Breast epithelium (tissue), 4 donors: Measurements from ENCODE around the gene ROBO3. TPM values are rescaled to one million over a fixed set of nuclear protein-coding genes. Genes with fewer than 3 reads are reported as not detected.

ENCODE experiments used
- DNase-seq, 2 donors: peaks; one replicate each; pipeline ENCODE4 v3.0.0-alpha.2; 2019; ENCODE audit warnings: low spot score in 2 of 2
- H3K27ac ChIP-seq, 2 donors: fragments of 200-600 bp; sonication (generic) in 1 of 2; one replicate each; pipeline ENCODE4 v1.5.1; 2016 to 2019; ENCODE audit warnings: mild to moderate bottlenecking in 1 of 2
- H3K27me3 ChIP-seq, 2 donors: fragments of 200-600 bp; sonication (generic) in 1 of 2; one replicate each; pipeline versions ENCODE4 v1.5.1 to v1.6.0; 2017 to 2019; ENCODE audit warnings: control low read depth in 1 of 2, mild to moderate bottlenecking in 1 of 2
- H3K36me3 ChIP-seq: fragments of 200-600 bp; one replicate; pipeline ENCODE4 v1.5.1; 2019
- H3K4me1 ChIP-seq, 2 donors: fragments of 200-600 bp; sonication (generic); one replicate each; pipeline ENCODE4 v1.5.1; 2016 to 2019; ENCODE audit warnings: control low read depth in 1 of 2
- H3K4me3 ChIP-seq, 3 donors: fragments of 200-600 bp; sonication (generic); 1 replicate in 2 of 3; 2 replicates in 1 of 3; pipeline ENCODE4 v1.5.1; 2016 to 2019; ENCODE audit warnings: mild to moderate bottlenecking in 3 of 3, moderate library complexity in 2 of 3
- H3K9me3 ChIP-seq, 2 donors: fragments of 200-600 bp; sonication (generic) in 1 of 2; one replicate each; pipeline ENCODE4 v1.5.1; 2016 to 2019; ENCODE audit warnings: control low read depth in 1 of 2
- CTCF ChIP-seq, 3 donors: fragments of 450-650 bp; IDR thresholded peaks; one replicate each; pipeline ENCODE4 v1.5.1; 2016 to 2017; ENCODE audit warnings: antibody characterized with exemption in 3 of 3, mild to moderate bottlenecking in 3 of 3, moderate library complexity in 3 of 3
- POLR2A ChIP-seq: fragments of 450-650 bp; IDR thresholded peaks from one replicate; pipeline ENCODE4 v1.6.1; 2016; ENCODE audit warnings: antibody characterized with exemption, mild to moderate bottlenecking, moderate library complexity
- POLR2AphosphoS5 ChIP-seq, 3 donors: sonication (generic); formaldehyde crosslinking; IDR thresholded peaks; one replicate each; pipeline ENCODE4 v1.6.1; 2017; ENCODE audit warnings: antibody characterized with exemption in 3 of 3
- intact Hi-C: fragments of 100-400 bp; cut with DNase I; formaldehyde crosslinking; loops from one replicate; pipeline ENCODE4 v1.15.1; 2023; ENCODE audit warnings: low total_unique reads
- total RNA-seq, 3 donors: library from RNA; depleted of rRNA; stranded (reverse); fragments of >200 nt; gene quantifications; one replicate each; pipeline ENCODE4 v1.1.0, GENCODE V29; 2016

The ROBO3 gene
- total RNA-seq, 3 donors from 2014 or later = 9.1 to 30.9 (median 15.4) TPM

DNA sequence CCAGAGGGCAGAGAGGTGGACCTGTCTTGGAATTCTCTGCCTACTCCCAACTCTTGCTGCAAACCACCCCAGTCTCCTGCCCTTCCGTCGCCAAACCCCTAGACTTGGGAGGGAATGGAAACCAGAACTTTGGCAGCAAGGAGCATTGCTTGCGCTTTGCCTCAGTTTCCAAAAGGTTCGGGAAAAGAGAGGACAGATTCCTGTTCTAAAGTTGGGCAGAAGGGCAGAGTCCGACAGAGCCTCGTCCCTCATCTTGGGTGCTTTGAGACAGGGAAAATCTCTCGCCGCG lies 396 bp upstream of the ROBO3 start:
- peaks cover 14 to 100% of the 10 kb centered on the region in 2 donors for H3K27me3 ChIP-seq

DNA sequence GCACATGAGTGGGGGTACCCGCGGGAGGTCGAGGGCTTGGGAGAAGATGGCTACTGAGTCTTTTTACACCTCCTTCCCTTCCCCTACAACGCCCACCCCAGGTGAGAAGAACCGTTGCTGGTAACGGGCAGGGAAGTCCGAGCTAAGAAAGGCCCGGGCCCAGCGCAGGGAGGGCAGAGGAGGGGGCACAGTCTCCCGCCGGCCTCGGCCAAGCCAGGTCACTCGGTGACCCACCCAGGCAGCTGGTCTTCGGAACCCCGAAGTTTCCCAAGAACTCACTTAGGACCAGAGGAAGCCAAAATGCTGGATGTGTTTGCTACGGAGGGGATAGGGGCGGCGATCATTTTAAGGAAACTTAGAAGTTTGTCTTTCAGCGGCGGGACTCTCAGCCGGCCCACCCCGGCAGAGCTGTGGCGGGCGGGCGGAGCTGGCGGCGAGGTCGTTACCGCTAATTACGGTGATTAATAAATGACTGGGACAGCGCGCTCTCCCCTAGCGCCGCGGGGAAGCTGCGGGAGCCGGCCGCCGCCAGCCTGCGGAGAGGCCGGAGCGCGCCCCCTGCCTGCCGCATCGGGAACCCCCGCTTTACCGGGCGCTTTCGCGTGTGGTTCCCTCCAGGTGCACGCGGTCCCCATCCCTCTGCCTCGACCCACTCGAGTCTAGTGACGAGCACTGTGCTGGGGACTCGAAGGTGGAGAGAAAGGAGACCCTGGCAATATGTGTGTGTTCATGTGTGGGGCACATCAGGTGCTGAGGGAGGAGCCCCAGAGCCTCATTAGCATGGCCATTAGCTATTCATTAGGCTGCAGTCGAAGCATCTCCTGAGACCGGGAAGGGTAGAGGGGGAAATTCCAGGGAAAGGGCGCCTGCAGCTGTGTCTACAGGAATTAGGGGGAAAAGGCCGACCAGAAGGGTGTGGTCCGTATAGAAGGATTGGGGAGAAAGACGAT lies 945 bp downstream of the ROBO3 start:
- H3K4me3 ChIP-seq = peak overlapping the region in 2 of 3 donors; percentile 28 to 56
- TF ChIP-seq POLR2A (no peak), CTCF (IDR thresholded peaks at IDR 0.05) (peak in 2 of 3 donors; percentile 34 to 44)
- no peak for DNase-seq
- no peaks in the 10 kb centered on the region for H3K9me3 ChIP-seq
- H3K36me3 ChIP-seq = no peaks in the 10 kb centered on the region
- intact Hi-C loops = loop anchor here (5.0 kb wide), 1 partner anchor 1001 kb away; no protein-coding TSS in a partner anchor
- H3K4me1 ChIP-seq = peaks cover 13 to 18% of the 10 kb centered on the region in 2 donors
- H3K27me3 ChIP-seq = peaks cover 14 to 94% of the 10 kb centered on the region in 2 donors
- no peak overlapping the region for H3K27ac ChIP-seq

More for the DNA sequence above, 396 bp upstream of the ROBO3 start:
- Histone ChIP-seq H3K9me3 (no peaks in the 10 kb centered on the region), H3K36me3 (no peaks in the 10 kb centered on the region), H3K4me3 (peak overlapping the region in 1 of 3 donors; percentile 56), H3K27ac (no peak overlapping the region), H3K4me1 (peaks cover 13 to 18% of the 10 kb centered on the region in 2 donors)
- intact Hi-C loops = loop anchor here (5.0 kb wide), 1 partner anchor 1002 kb away; no protein-coding TSS in a partner anchor
- no peak for DNase-seq
- no peak for TF ChIP-seq POLR2A
- no peak for TF ChIP-seq CTCF (IDR thresholded peaks at IDR 0.05)
- no peak for TF ChIP-seq POLR2AphosphoS5 (IDR thresholded peaks at IDR 0.05)

DNA sequence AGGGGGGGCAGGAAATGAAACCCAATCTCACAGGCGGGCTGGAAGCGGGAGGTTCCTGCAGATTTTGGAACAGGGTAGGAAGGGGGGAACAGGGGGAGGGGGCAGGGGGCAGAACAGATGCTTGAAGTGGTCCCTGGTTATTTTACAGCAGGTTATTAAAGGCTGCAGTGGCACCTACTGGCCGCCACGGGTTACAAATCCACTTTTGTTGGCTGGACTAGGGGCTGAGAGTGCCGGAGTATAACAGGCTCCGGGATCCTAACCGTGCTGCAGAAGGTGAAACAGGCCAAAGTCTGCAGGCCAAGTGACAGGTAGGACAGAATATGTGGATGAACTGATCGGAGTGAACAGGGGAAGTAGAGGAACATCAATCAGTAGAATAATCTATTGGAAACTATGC lies 2.5 kb downstream of the ROBO3 start:
- TF ChIP-seq CTCF (IDR thresholded peaks at IDR 0.05) = peak in 2 of 3 donors; percentile 10 to 19
- no peak for TF ChIP-seq POLR2A
- no peak for DNase-seq
- peak overlapping the region in 1 of 3 donors; percentile 26 for H3K4me3 ChIP-seq
- H3K36me3 ChIP-seq = no peaks in the 10 kb centered on the region
- intact Hi-C loops = loop anchor here (5.0 kb wide), 1 partner anchor 1000 kb away; no protein-coding TSS in a partner anchor
- peaks cover 14 to 90% of the 10 kb centered on the region in 2 donors for H3K27me3 ChIP-seq
- H3K9me3 ChIP-seq = no peaks in the 10 kb centered on the region
- H3K4me1 ChIP-seq = peaks cover 13 to 18% of the 10 kb centered on the region in 2 donors
- H3K27ac ChIP-seq = no peak overlapping the region

- H3K36me3 ChIP-seq = no peaks in the 10 kb centered on the region
- no peak overlapping the region for H3K27ac ChIP-seq
- no peak for TF ChIP-seq CTCF (IDR thresholded peaks at IDR 0.05)
- no peak for TF ChIP-seq POLR2AphosphoS5 (IDR thresholded peaks at IDR 0.05)
- TF ChIP-seq POLR2A = no peak
- H3K9me3 ChIP-seq = no peaks in the 10 kb centered on the region
- no peak for DNase-seq
- H3K27me3 ChIP-seq = peaks cover 19 to 90% of the 10 kb centered on the region in 2 donors
- H3K4me3 ChIP-seq = peak overlapping the region in 1 of 3 donors; percentile 51
- intact Hi-C loops = loop anchor here (5.0 kb wide), 1 partner anchor 999 kb away; no protein-coding TSS in a partner anchor
- peaks cover 12 to 13% of the 10 kb centered on the region in 2 donors for H3K4me1 ChIP-seq
These were observed 3.4 kb downstream of the ROBO3 start for GRCh38 chr11:124868331-124869274.
